Gastrocnemius medialis (tissue), 4 donors: ENCODE results near the gene GABARAPL2. TPM values are rescaled to one million over a fixed set of nuclear protein-coding genes. Genes with fewer than 3 reads are reported as not detected.

Source experiments
- ATAC-seq, 2 donors: fragments of 150-250 bp; one replicate each; pipeline ENCODE4 v1.9.1; 2016
- DNase-seq, 2 donors: peaks; one replicate each; pipeline ENCODE4 v3.0.0-alpha.2; 2019
- H3K27ac ChIP-seq, 4 donors: fragments of 200-600 bp; sonication (generic); 1 replicate in 1 of 4; 2 replicates in 3 of 4; pipeline ENCODE4 v1.5.1; 2016 to 2018; ENCODE audit warnings: mild to moderate bottlenecking in 2 of 4, moderate library complexity in 1 of 4
- H3K27me3 ChIP-seq, 3 donors: fragments of 200-600 bp; sonication (generic) in 2 of 3; 1 replicate in 1 of 3; 2 replicates in 2 of 3; pipeline versions ENCODE4 v1.5.1 to v1.6.0; 2016 to 2019; ENCODE audit warnings: mild to moderate bottlenecking in 1 of 3, moderate library complexity in 1 of 3
- H3K36me3 ChIP-seq, 2 donors: fragments of 200-600 bp; sonication (generic) in 1 of 2; one replicate each; pipeline ENCODE4 v1.5.1; 2017 to 2018
- H3K4me1 ChIP-seq, 2 donors: fragments of 200-600 bp; sonication (generic) in 1 of 2; one replicate each; pipeline ENCODE4 v1.5.1; 2016 to 2017; ENCODE audit warnings: mild to moderate bottlenecking in 2 of 2
- H3K4me3 ChIP-seq, 4 donors: fragments of 200-600 bp; sonication (generic) in 3 of 4; 1 replicate in 1 of 4; 2 replicates in 3 of 4; pipeline ENCODE4 v1.5.1; 2016 to 2019; ENCODE audit warnings: mild to moderate bottlenecking in 2 of 4
- H3K9me3 ChIP-seq, 3 donors: fragments of 200-600 bp; sonication (generic) in 2 of 3; 1 replicate in 1 of 3; 2 replicates in 2 of 3; pipeline ENCODE4 v1.5.1; 2016 to 2019
- CTCF ChIP-seq, 5 experiments: fragments of 450-650 bp in 3 of 5; fragments of 200-600 bp in 2 of 5; sonication (generic) in 2 of 5; IDR thresholded peaks in 4 of 5; conservative IDR thresholded peaks in 1 of 5; 1 replicate in 4 of 5; 2 replicates in 1 of 5; pipeline ENCODE4 v1.5.1; 2016 to 2019; ENCODE audit warnings: antibody characterized with exemption in 5 of 5, mild to moderate bottlenecking in 3 of 5, moderate library complexity in 3 of 5
- POLR2A ChIP-seq, 2 donors: fragments of 450-650 bp; IDR thresholded peaks; one replicate each; pipeline ENCODE4 v1.6.1; 2017; ENCODE audit warnings: antibody characterized with exemption in 2 of 2, mild to moderate bottlenecking in 2 of 2, moderate library complexity in 2 of 2
- in situ Hi-C, 4 donors: fragments of 200-750 bp; cut with MboI; loops; one replicate each; pipeline versions ENCODE4 v1.15.0 to v1.8.0; 2017; ENCODE audit warnings: low sequenced_read_pairs in 4 of 4
- intact Hi-C: fragments of 100-400 bp; cut with DNase I; formaldehyde crosslinking; loops from one replicate; pipeline ENCODE4 v1.15.1; 2023; ENCODE audit warnings: low total_unique reads
- total RNA-seq, 4 donors: library from RNA; depleted of rRNA; stranded (reverse); fragments of >200 nt; gene quantifications; one replicate each; pipeline versions ENCODE4 v1.1.0 to v1.2.3, GENCODE V29; 2016

GABARAPL2 gene
- total RNA-seq, 4 donors from 2014 or later: 92.2 to 137 (median 117) TPM

GRCh38 chr16:75617121-75617520 is 50.9 kb downstream of the GABARAPL2 start:
- ATAC-seq (no peak), DNase-seq (no peak)
- Histone ChIP-seq H3K9me3 (no peaks in the 10 kb centered on the region), H3K4me3 (no peak overlapping the region), H3K36me3 (peaks cover 3 to 68% of the 10 kb centered on the region in 2 donors), H3K27me3 (no peaks in the 10 kb centered on the region), H3K4me1 (peaks cover 11 to 12% of the 10 kb centered on the region in 2 donors), H3K27ac (no peak overlapping the region)
- in situ Hi-C loops (loop anchor here in 1 of 4 donors (25.0 kb wide), 1 partner anchor 1570 kb away; the partner anchor contains the start of genes MON1B and SYCE1L), intact Hi-C loops (loop anchor here (5.0 kb wide), 1 partner anchor 35 kb away; no protein-coding TSS in a partner anchor)
- TF ChIP-seq CTCF (IDR thresholded peaks at IDR 0.05 in 4 of 5, conservative IDR thresholded peaks at IDR 0.05 in 1 of 5) (no peak), POLR2A (IDR thresholded peaks at IDR 0.05) (no peak)

GRCh38 chr16:75618780-75619179 is 52.6 kb downstream of the GABARAPL2 start:
- in situ Hi-C loops (loop anchor here in 1 of 4 donors (25.0 kb wide), 1 partner anchor 1569 kb away; the partner anchor contains the start of genes MON1B and SYCE1L), intact Hi-C loops (loop anchor here (5.0 kb wide), 1 partner anchor 36 kb away; no protein-coding TSS in a partner anchor)
- peaks cover 3 to 51% of the 10 kb centered on the region in 2 donors for H3K36me3 ChIP-seq

GRCh38 chr16:75620326-75621169 is 54.4 kb downstream of the GABARAPL2 start:
- Histone ChIP-seq H3K27me3 (no peaks in the 10 kb centered on the region), H3K4me1 (peaks cover 18 to 20% of the 10 kb centered on the region in 2 donors), H3K4me3 (no peak overlapping the region), H3K9me3 (no peaks in the 10 kb centered on the region), H3K27ac (no peak overlapping the region), H3K36me3 (peaks cover 3 to 40% of the 10 kb centered on the region in 2 donors)
- in situ Hi-C loops: loop anchor here in 1 of 4 donors (10.0 to 25.0 kb wide), 2 partner anchors 56 to 1567 kb away; partner anchors contain the start of genes GABARAPL2, MON1B and SYCE1L
- DNase-seq (no peak), ATAC-seq (no peak)
- intact Hi-C loops: no loop called here
- TF ChIP-seq CTCF (IDR thresholded peaks at IDR 0.05 in 4 of 5, conservative IDR thresholded peaks at IDR 0.05 in 1 of 5) (no peak), POLR2A (IDR thresholded peaks at IDR 0.05) (no peak)

More at GRCh38 chr16:75618780-75619179, 52.6 kb downstream of the GABARAPL2 start:
- DNase-seq (no peak), ATAC-seq (no peak)
- Histone ChIP-seq H3K27ac (no peak overlapping the region), H3K4me3 (no peak overlapping the region), H3K9me3 (no peaks in the 10 kb centered on the region), H3K4me1 (peaks cover 18 to 20% of the 10 kb centered on the region in 2 donors), H3K27me3 (no peaks in the 10 kb centered on the region)
- TF ChIP-seq CTCF (IDR thresholded peaks at IDR 0.05 in 4 of 5, conservative IDR thresholded peaks at IDR 0.05 in 1 of 5) (no peak), POLR2A (IDR thresholded peaks at IDR 0.05) (no peak)

- DNase-seq (no peak), ATAC-seq (no peak)
- TF ChIP-seq CTCF (IDR thresholded peaks at IDR 0.05 in 4 of 5, conservative IDR thresholded peaks at IDR 0.05 in 1 of 5): no peak
- no peak for TF ChIP-seq POLR2A (IDR thresholded peaks at IDR 0.05)
- intact Hi-C loops (no loop called here), in situ Hi-C loops (loop anchor here in 1 of 4 donors (10.0 to 25.0 kb wide), 2 partner anchors 56 to 1566 kb away; partner anchors contain the start of genes GABARAPL2, MON1B and SYCE1L)
- no peak overlapping the region for H3K27ac ChIP-seq
- no peak overlapping the region for H3K4me3 ChIP-seq
- peaks cover 18 to 20% of the 10 kb centered on the region in 2 donors for H3K4me1 ChIP-seq
- no peaks in the 10 kb centered on the region for H3K9me3 ChIP-seq
- H3K27me3 ChIP-seq: no peaks in the 10 kb centered on the region
- H3K36me3 ChIP-seq: peaks cover 0 to 40% of the 10 kb centered on the region in 2 donors
Measured at GRCh38 chr16:75621170-75621477, 54.9 kb downstream of the GABARAPL2 start.
